Liver (tissue), 9 donors: ENCODE results near the gene CELSR1. TPM values are rescaled to one million over a fixed set of nuclear protein-coding genes. Genes with fewer than 3 reads are reported as not detected.

Experiments used
- DNase-seq: peaks from one replicate; pipeline ENCODE4 v3.0.0-alpha.2; 2017; ENCODE audit warnings: low spot score
- H3K27ac ChIP-seq, 2 donors: one replicate each; pipeline ENCODE4 v1.7.0; 2013; ENCODE audit warnings: inconsistent platforms in 2 of 2, low read length in 2 of 2, control low read depth in 1 of 2, low read depth in 1 of 2, mild to moderate bottlenecking in 1 of 2
- H3K27me3 ChIP-seq, 4 donors: one replicate each; pipeline versions ENCODE4 v1.6.1 to v1.7.0; 2013; ENCODE audit warnings: low read length in 3 of 4, inconsistent platforms in 1 of 4, mild to moderate bottlenecking in 1 of 4, moderate library complexity in 1 of 4; ENCODE audit not compliant: control insufficient read depth in 4 of 4, insufficient read depth in 4 of 4
- H3K36me3 ChIP-seq, 4 donors: one replicate each; pipeline versions ENCODE4 v1.6.1 to v1.7.0; 2013; ENCODE audit warnings: low read length in 3 of 4, mild to moderate bottlenecking in 3 of 4, low read depth in 1 of 4, moderate library complexity in 1 of 4; ENCODE audit not compliant: control insufficient read depth in 4 of 4, insufficient read depth in 3 of 4
- H3K4me1 ChIP-seq, 4 donors: one replicate each; pipeline versions ENCODE4 v1.6.1 to v1.7.0; 2013; ENCODE audit warnings: low read length in 3 of 4, mild to moderate bottlenecking in 3 of 4, moderate library complexity in 1 of 4; ENCODE audit not compliant: control insufficient read depth in 4 of 4, insufficient read depth in 4 of 4
- H3K4me3 ChIP-seq, 3 donors: one replicate each; pipeline versions ENCODE4 v1.6.1 to v1.7.0; 2013; ENCODE audit warnings: low read length in 3 of 3, control low read depth in 1 of 3, low read depth in 1 of 3, mild to moderate bottlenecking in 1 of 3
- H3K9ac ChIP-seq, 2 donors: one replicate each; pipeline ENCODE4 v1.7.0; 2013; ENCODE audit warnings: low read length in 2 of 2, mild to moderate bottlenecking in 2 of 2, moderate library complexity in 2 of 2, control low read depth in 1 of 2, low read depth in 1 of 2
- H3K9me3 ChIP-seq, 4 donors: one replicate each; pipeline versions ENCODE4 v1.6.1 to v1.7.0; 2013; ENCODE audit warnings: low read length in 3 of 4; ENCODE audit not compliant: control insufficient read depth in 4 of 4
- FOXA1 ChIP-seq: IDR thresholded peaks from 2 replicates; pipeline ENCODE4 v1.6.1; 2016; ENCODE audit warnings: antibody characterized with exemption
- NR2F2 ChIP-seq: IDR thresholded peaks from 2 replicates; pipeline ENCODE4 v1.6.1; 2016; ENCODE audit warnings: antibody characterized with exemption
- RXRA ChIP-seq, 2 donors: IDR thresholded peaks; 2 replicates each; pipeline ENCODE4 v1.6.1; 2017 to 2018; ENCODE audit warnings: antibody characterized with exemption in 2 of 2, mild to moderate bottlenecking in 1 of 2
- YY1 ChIP-seq: IDR thresholded peaks from 2 replicates; pipeline ENCODE4 v1.6.1; 2016; ENCODE audit warnings: antibody characterized with exemption, mild to moderate bottlenecking
- WGBS: extraction: QIAGEN DNeasy Blood & Tissue Kit; methylation state at CpG from one replicate; pipeline ENCODE4 v1.1.7; 2013; 5-methylcytosine and 5-hydroxymethylcytosine counted together
- polyA plus RNA-seq, 2 donors: library from polyadenylated mRNA; stranded (reverse) in 1 of 2; unstranded in 1 of 2; fragments of 200-250 nt in 1 of 2; fragments of >200 nt in 1 of 2; fragmentation: Nextera tagmentation in 1 of 2; extraction: Ambion mirVana in 1 of 2; gene quantifications; one replicate each; pipeline versions ENCODE4 v1.2.1 to v1.2.3, GENCODE V29; 2013 to 2015
- total RNA-seq, 2 donors: library from RNA; depleted of rRNA; stranded (reverse); fragments of >200 nt; gene quantifications; one replicate each; pipeline ENCODE4 v1.2.3, GENCODE V29; 2014
- TF ChIP-seq, protein P1 (sequence below): IDR thresholded peaks from 2 replicates; pipeline ENCODE4 v1.6.1; 2016; ENCODE audit warnings: antibody characterized with exemption, mild to moderate bottlenecking
- TF ChIP-seq, protein P2 (sequence below): IDR thresholded peaks from 2 replicates; pipeline ENCODE4 v1.6.1; 2016; ENCODE audit warnings: antibody characterized with exemption
- TF ChIP-seq, protein P3 (sequence below): fragments of 150-350 bp; IDR thresholded peaks from 2 replicates; pipeline ENCODE4 v1.5.1; 2017; ENCODE audit warnings: improper control_type of control experiment, low read depth, low read length; ENCODE audit not compliant: missing input control
- donor health status: healthy.
- donor health status: healthy.
- donor health status: healthy.
- donor health status: healthy.
- donor health status: healthy.

CELSR1 gene
- total and polyA plus RNA-seq, 4 donors: 0.37 to 1.6 (median 1.3) TPM

DNA sequence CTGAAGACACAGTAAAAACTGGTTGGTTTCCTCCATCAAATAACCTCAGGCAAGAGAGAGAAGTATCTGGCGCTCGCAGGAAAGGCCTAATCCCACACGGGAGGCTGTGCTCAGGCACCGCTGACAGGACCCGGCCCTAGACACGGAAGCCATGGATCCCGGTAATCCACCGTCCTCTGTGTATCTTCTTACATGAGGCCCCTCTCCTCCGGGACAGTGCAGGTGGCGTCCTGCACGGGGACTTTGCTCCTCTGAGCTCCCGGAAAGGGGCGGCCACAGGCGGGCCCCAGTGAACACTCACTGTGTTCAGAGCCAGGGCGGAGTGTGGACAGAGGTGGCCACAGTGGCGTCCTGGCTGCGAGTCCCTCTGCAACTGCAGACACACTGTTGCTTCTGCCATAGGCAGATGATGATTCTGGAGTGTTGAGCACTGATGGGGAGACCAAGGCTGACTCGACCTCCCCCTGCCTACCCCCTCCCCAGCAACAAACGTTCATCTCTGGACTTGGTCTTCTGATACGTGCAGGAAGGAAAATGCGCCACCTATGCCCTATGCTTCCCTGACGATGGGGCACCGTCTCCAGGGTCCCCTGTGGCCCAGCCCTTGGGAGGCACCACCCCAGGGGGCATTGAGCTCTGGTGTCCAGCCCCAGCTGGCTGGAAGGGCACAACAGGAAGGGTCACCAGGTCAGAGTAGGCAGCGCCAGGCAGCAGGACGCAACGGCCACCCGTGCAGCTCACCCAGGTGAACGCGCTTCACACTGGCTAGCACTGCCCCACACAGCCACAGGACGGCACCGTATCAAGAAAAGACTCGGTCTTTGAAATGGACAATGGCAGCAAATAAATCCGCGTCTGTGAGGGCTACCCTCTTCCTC is 106.2 kb downstream of the CELSR1 start (continued):
- TF ChIP-seq, protein P1, sequence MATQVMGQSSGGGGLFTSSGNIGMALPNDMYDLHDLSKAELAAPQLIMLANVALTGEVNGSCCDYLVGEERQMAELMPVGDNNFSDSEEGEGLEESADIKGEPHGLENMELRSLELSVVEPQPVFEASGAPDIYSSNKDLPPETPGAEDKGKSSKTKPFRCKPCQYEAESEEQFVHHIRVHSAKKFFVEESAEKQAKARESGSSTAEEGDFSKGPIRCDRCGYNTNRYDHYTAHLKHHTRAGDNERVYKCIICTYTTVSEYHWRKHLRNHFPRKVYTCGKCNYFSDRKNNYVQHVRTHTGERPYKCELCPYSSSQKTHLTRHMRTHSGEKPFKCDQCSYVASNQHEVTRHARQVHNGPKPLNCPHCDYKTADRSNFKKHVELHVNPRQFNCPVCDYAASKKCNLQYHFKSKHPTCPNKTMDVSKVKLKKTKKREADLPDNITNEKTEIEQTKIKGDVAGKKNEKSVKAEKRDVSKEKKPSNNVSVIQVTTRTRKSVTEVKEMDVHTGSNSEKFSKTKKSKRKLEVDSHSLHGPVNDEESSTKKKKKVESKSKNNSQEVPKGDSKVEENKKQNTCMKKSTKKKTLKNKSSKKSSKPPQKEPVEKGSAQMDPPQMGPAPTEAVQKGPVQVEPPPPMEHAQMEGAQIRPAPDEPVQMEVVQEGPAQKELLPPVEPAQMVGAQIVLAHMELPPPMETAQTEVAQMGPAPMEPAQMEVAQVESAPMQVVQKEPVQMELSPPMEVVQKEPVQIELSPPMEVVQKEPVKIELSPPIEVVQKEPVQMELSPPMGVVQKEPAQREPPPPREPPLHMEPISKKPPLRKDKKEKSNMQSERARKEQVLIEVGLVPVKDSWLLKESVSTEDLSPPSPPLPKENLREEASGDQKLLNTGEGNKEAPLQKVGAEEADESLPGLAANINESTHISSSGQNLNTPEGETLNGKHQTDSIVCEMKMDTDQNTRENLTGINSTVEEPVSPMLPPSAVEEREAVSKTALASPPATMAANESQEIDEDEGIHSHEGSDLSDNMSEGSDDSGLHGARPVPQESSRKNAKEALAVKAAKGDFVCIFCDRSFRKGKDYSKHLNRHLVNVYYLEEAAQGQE: no peak
- TF ChIP-seq YY1: no peak

DNA sequence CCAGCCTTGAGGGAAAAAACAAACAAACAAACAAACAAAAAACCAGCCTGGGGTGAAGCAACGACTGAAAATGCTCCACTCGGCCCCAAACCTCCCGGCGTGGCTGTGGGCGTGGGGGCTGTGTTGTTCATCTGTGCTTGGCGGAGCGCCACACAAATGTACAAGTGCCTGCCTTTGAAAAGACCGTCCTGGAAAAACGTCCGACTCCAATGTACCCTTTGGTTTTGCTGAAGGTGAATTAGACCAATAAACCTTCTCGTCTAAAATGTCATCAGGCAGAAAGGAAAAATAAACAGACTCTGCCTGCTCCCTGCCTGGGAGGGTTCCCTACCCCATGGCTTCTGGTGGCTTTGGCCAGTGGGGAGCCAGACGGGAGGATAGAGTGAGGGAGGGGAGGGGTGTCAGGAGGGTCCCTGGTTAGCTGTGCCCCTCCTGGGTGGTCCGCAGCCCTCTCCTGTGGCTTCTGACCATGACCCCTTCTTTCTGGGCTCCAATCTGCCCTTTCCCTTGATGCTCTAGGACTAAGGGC is 108.0 kb downstream of the CELSR1 start:
- Histone ChIP-seq H3K36me3 (no peaks in the 10 kb centered on the region), H3K4me1 (no peaks in the 10 kb centered on the region), H3K27me3 (no peaks in the 10 kb centered on the region), H3K4me3 (no peak overlapping the region), H3K27ac (no peak overlapping the region), H3K9me3 (no peaks in the 10 kb centered on the region), H3K9ac (no peak overlapping the region)
- no peak for DNase-seq
- 74% methylated on average over 13 of the region's 13 CpGs for WGBS
- TF ChIP-seq NR2F2 (no peak), FOXA1 (no peak), RXRA (IDR thresholded peaks at IDR 0.05) (no peak)
- TF ChIP-seq, protein P1: no peak
- TF ChIP-seq, protein P2, sequence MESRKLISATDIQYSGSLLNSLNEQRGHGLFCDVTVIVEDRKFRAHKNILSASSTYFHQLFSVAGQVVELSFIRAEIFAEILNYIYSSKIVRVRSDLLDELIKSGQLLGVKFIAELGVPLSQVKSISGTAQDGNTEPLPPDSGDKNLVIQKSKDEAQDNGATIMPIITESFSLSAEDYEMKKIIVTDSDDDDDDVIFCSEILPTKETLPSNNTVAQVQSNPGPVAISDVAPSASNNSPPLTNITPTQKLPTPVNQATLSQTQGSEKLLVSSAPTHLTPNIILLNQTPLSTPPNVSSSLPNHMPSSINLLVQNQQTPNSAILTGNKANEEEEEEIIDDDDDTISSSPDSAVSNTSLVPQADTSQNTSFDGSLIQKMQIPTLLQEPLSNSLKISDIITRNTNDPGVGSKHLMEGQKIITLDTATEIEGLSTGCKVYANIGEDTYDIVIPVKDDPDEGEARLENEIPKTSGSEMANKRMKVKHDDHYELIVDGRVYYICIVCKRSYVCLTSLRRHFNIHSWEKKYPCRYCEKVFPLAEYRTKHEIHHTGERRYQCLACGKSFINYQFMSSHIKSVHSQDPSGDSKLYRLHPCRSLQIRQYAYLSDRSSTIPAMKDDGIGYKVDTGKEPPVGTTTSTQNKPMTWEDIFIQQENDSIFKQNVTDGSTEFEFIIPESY: no peak
- TF ChIP-seq, protein P3, sequence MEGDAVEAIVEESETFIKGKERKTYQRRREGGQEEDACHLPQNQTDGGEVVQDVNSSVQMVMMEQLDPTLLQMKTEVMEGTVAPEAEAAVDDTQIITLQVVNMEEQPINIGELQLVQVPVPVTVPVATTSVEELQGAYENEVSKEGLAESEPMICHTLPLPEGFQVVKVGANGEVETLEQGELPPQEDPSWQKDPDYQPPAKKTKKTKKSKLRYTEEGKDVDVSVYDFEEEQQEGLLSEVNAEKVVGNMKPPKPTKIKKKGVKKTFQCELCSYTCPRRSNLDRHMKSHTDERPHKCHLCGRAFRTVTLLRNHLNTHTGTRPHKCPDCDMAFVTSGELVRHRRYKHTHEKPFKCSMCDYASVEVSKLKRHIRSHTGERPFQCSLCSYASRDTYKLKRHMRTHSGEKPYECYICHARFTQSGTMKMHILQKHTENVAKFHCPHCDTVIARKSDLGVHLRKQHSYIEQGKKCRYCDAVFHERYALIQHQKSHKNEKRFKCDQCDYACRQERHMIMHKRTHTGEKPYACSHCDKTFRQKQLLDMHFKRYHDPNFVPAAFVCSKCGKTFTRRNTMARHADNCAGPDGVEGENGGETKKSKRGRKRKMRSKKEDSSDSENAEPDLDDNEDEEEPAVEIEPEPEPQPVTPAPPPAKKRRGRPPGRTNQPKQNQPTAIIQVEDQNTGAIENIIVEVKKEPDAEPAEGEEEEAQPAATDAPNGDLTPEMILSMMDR: no peak
